H1 (cell line): Measurements from ENCODE around the gene GATAD2B. TPM values are rescaled to one million over a fixed set of nuclear protein-coding genes. Genes with fewer than 3 reads are reported as not detected.

ENCODE experiments used
- CBX8 ChIP-seq: fragments of 300-800, 300-1000 bp; sonication (generic); IDR thresholded peaks from 2 replicates; pipeline ENCODE4 v1.7.1; 2016; ENCODE audit warnings: low read depth, low read length, borderline replicate concordance
- CHD2 ChIP-seq: IDR thresholded peaks from 2 replicates; pipeline ENCODE4 v1.6.1; 2012; ENCODE audit warnings: low read length, improper control_type of control experiment
- POLR2A ChIP-seq, 2 experiments: IDR thresholded peaks; 1 replicate in 1 of 2; 2 replicates in 1 of 2; pipeline ENCODE4 v1.6.1; 2011; ENCODE audit warnings: low read depth in 2 of 2, low read length in 2 of 2, mild to moderate bottlenecking in 2 of 2; ENCODE audit errors: control extremely low read depth in 1 of 2
- SAP30 ChIP-seq: fragments of 300-600 bp; sonication (generic); IDR thresholded peaks from 2 replicates; pipeline ENCODE4 v1.7.1; 2012; ENCODE audit warnings: low read length, moderate library complexity, mild to moderate bottlenecking, inconsistent platforms; ENCODE audit not compliant: insufficient read depth, insufficient replicate concordance
- SIX5 ChIP-seq: IDR thresholded peaks from 2 replicates; pipeline ENCODE4 v1.6.1; 2011; ENCODE audit warnings: mild to moderate bottlenecking, low read depth, low read length
- polyA plus RNA-seq, 7 experiments: library from polyadenylated mRNA; depleted of rRNA in 3 of 7; stranded (reverse) in 5 of 7; unstranded in 2 of 7; fragments of >200 nt in 5 of 7; fragments of 200-250 nt in 2 of 7; gene quantifications; 1 replicate in 5 of 7; 2 replicates in 1 of 7; 4 replicates in 1 of 7; pipeline versions ENCODE4 v1.2.1 to v1.2.3, GENCODE V29; 2011 to 2013; ENCODE audit warnings: missing spikeins in 2 of 7, mixed read lengths in 2 of 7
- total RNA-seq: library from RNA; stranded (reverse); fragmentation: NEBNext Ultra II Directional; extraction: Animal tissue kit (Norgen Biotek cat#: 25700); gene quantifications from 2 replicates; pipeline ENCODE4 v1.2.1, GENCODE V29; 2021

The GATAD2B gene
- total and polyA plus RNA-seq, 2 of the 8 experiments (the other 6 are each of a cell fraction or from before 2014, with no cell fraction given) = 8.4 to 39.1 TPM

DNA sequence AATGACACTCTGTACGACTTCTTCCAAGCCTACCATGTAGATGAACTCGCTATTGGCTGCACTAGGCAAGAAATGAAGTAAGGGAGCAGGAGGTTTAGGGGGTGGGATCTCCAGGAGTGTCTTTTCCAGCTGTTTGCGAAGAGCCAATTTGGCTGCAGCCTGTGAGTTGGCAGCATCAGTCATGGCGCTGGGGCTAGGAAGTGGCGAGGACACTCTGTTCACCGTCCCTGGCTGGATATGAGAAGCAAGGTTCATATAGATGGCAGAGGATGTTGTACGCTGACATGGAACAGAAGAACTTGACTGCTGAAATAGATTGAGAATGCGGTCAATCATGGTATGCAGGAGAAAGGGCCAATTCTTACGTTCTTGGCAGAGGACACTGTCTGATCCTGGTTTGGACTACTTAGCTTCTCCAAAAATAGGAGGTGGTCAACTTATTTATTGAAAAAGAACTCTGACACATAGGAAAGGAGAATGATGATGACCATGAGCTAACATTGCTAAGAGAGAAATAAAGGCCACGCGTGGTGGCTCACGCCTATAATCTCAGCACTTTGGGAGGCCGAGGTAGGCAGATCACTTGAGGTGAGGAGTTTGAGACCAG, 106.4 kb downstream of the GATAD2B start (continued):
- TF ChIP-seq CHD2 = no peak
- TF ChIP-seq CBX8 = no peak
- no peak for TF ChIP-seq POLR2A (IDR thresholded peaks at IDR 0.05; ENCODE audit: control extremely low read depth in 1 of 2, low read depth in 2 of 2, low read length in 2 of 2)
- TF ChIP-seq SAP30 = no peak
- no peak for TF ChIP-seq SIX5
- TF ChIP-seq, all 59 proteins: peak for 0
